HEK293 (cell line): ENCODE results near the gene IL1A.

Experiments used
- CTCF ChIA-PET: fragments of 350-600 bp; formaldehyde crosslinking; extraction: SDS; loops from one replicate; lab custom pipeline; 2021; ENCODE audit warnings: antibody characterized with exemption; lab: Yijun Ruan, JAX
- POLR2A ChIA-PET: fragments of 300-600 bp; formaldehyde crosslinking; extraction: SDS; loops from one replicate; lab custom pipeline; 2020; ENCODE audit warnings: antibody characterized with exemption, inconsistent platforms; lab: Yijun Ruan, JAX
- H3K27ac ChIP-seq: fragments of 200-500 bp; sonication (Bioruptor generic); 2 replicates; pipeline ENCODE4 v1.5.1; 2014; ENCODE audit warnings: low read depth, low read length, control low read depth, inconsistent platforms; ENCODE audit errors: extremely low read depth
- H3K36me3 ChIP-seq, 2 experiments: fragments of 200-500 bp in 1 of 2; sonication (Bioruptor generic) in 1 of 2; 1 replicate in 1 of 2; 2 replicates in 1 of 2; pipeline ENCODE4 v1.5.1; 2014 to 2017; ENCODE audit warnings: inconsistent platforms in 2 of 2, low read length in 2 of 2; ENCODE audit not compliant: control insufficient read depth in 2 of 2, insufficient read depth in 1 of 2
- H3K4me1 ChIP-seq: fragments of 200-500 bp; sonication (Bioruptor generic); 2 replicates; pipeline ENCODE4 v1.5.1; 2014; ENCODE audit warnings: mild to moderate bottlenecking, low read length, inconsistent platforms; ENCODE audit not compliant: control insufficient read depth, insufficient read depth
- H3K4me3 ChIP-seq: 2 replicates; pipeline ENCODE4 v1.5.1; 2011; ENCODE audit warnings: low read depth, mild to moderate bottlenecking, control low read depth, low read length, moderate library complexity
- H3K9me3 ChIP-seq: fragments of 200-500 bp; sonication (Bioruptor generic); 2 replicates; pipeline ENCODE4 v1.5.1; 2014; ENCODE audit warnings: low read depth, low read length, inconsistent platforms; ENCODE audit not compliant: control insufficient read depth, insufficient read depth
- GLIS1 ChIP-seq: fragments of 450-650 bp; formaldehyde crosslinking; IDR thresholded peaks from 2 replicates; pipeline ENCODE4 v1.5.1; 2016; ENCODE audit warnings: missing biosample characterization, missing genetic modification characterization
- HOXC10 ChIP-seq: sonication (generic); formaldehyde crosslinking; IDR thresholded peaks from 2 replicates; pipeline ENCODE4 v1.8.1; 2023; ENCODE audit warnings: mild to moderate bottlenecking, missing genetic modification reagents
- HOXD13 ChIP-seq: sonication (generic); formaldehyde crosslinking; IDR thresholded peaks from 2 replicates; pipeline ENCODE4 v1.8.0; 2022; ENCODE audit warnings: missing genetic modification reagents, borderline replicate concordance
- RBAK ChIP-seq: fragments of 450-650 bp; formaldehyde crosslinking; IDR thresholded peaks from 2 replicates; pipeline ENCODE4 v1.5.1; 2016; ENCODE audit warnings: missing biosample characterization, missing genetic modification characterization
- SETDB1 ChIP-seq: IDR thresholded peaks from one replicate; pipeline ENCODE4 v1.6.1; 2017; ENCODE audit warnings: mild to moderate bottlenecking, low read length, moderate library complexity, mixed read lengths; ENCODE audit not compliant: insufficient read length
- ZEB2 ChIP-seq: fragments of 450-650 bp; formaldehyde crosslinking; IDR thresholded peaks from 2 replicates; pipeline ENCODE4 v1.5.1; 2016; ENCODE audit warnings: missing biosample characterization, missing genetic modification characterization
- ZFHX2 ChIP-seq: fragments of 450-650 bp; formaldehyde crosslinking; conservative IDR thresholded peaks from 2 replicates; pipeline ENCODE4 v1.5.1; 2016; ENCODE audit warnings: missing biosample characterization, missing genetic modification characterization
- ZFP3 ChIP-seq: fragments of 450-650 bp; formaldehyde crosslinking; IDR thresholded peaks from 2 replicates; pipeline ENCODE4 v1.5.1; 2016; ENCODE audit warnings: low read depth, missing biosample characterization, missing genetic modification characterization
- ZFP41 ChIP-seq: fragments of 450-650 bp; formaldehyde crosslinking; IDR thresholded peaks from 2 replicates; pipeline ENCODE4 v1.5.1; 2016; ENCODE audit warnings: missing biosample characterization, missing genetic modification characterization, borderline replicate concordance
- ZNF10 ChIP-seq: fragments of 450-650 bp; formaldehyde crosslinking; IDR thresholded peaks from 2 replicates; pipeline ENCODE4 v1.5.1; 2017; ENCODE audit warnings: missing biosample characterization, missing genetic modification characterization
- ZNF138 ChIP-seq: fragments of 450-650 bp; formaldehyde crosslinking; IDR thresholded peaks from 2 replicates; pipeline ENCODE4 v1.5.1; 2016; ENCODE audit warnings: missing biosample characterization, missing genetic modification characterization, borderline replicate concordance
- ZNF157 ChIP-seq: fragments of 450-650 bp; formaldehyde crosslinking; IDR thresholded peaks from 2 replicates; pipeline ENCODE4 v1.5.1; 2016; ENCODE audit warnings: missing biosample characterization, missing genetic modification characterization
- ZNF16 ChIP-seq: fragments of 450-650 bp; formaldehyde crosslinking; IDR thresholded peaks from 2 replicates; pipeline ENCODE4 v1.5.1; 2016; ENCODE audit warnings: low read depth, missing biosample characterization, missing genetic modification characterization
- ZNF2 ChIP-seq: fragments of 450-650 bp; formaldehyde crosslinking; IDR thresholded peaks from 2 replicates; pipeline ENCODE4 v1.5.1; 2016; ENCODE audit warnings: missing biosample characterization, missing genetic modification characterization
- ZNF24 ChIP-seq: fragments of 450-650 bp; formaldehyde crosslinking; IDR thresholded peaks from 2 replicates; pipeline ENCODE4 v1.5.1; 2016; ENCODE audit warnings: missing biosample characterization, missing genetic modification characterization
- ZNF274 ChIP-seq, 2 experiments: fragments of 200-500 bp in 1 of 2; fragments of 450-650 bp in 1 of 2; sonication (Bioruptor generic) in 1 of 2; formaldehyde crosslinking in 1 of 2; IDR thresholded peaks; 2 replicates each; pipeline versions ENCODE4 v1.5.1 to v1.6.1; 2014 to 2016; ENCODE audit warnings: borderline replicate concordance in 1 of 2, inconsistent platforms in 1 of 2, low read length in 1 of 2, missing biosample characterization in 1 of 2, missing genetic modification characterization in 1 of 2
- ZNF324 ChIP-seq: fragments of 450-650 bp; formaldehyde crosslinking; IDR thresholded peaks from 2 replicates; pipeline ENCODE4 v1.5.1; 2016; ENCODE audit warnings: missing biosample characterization, missing genetic modification characterization
- ZNF335 ChIP-seq: fragments of 450-650 bp; formaldehyde crosslinking; conservative IDR thresholded peaks from 2 replicates; pipeline ENCODE4 v1.5.1; 2016; ENCODE audit warnings: missing biosample characterization, missing genetic modification characterization
- ZNF654 ChIP-seq: fragments of 450-650 bp; formaldehyde crosslinking; IDR thresholded peaks from 2 replicates; pipeline ENCODE4 v1.5.1; 2016; ENCODE audit warnings: low read depth, missing biosample characterization, missing genetic modification characterization
- TF ChIP-seq, protein P1 (sequence below): fragments of 450-650 bp; formaldehyde crosslinking; IDR thresholded peaks from 2 replicates; pipeline ENCODE4 v1.5.1; 2016; ENCODE audit warnings: missing biosample characterization, missing genetic modification characterization, borderline replicate concordance
- TF ChIP-seq, protein P2 (sequence below): fragments of 450-650 bp; formaldehyde crosslinking; IDR thresholded peaks from 2 replicates; pipeline ENCODE4 v1.5.1; 2016; ENCODE audit warnings: missing biosample characterization, missing genetic modification characterization
- TF ChIP-seq, protein P3 (sequence below): fragments of 450-650 bp; formaldehyde crosslinking; IDR thresholded peaks from 2 replicates; pipeline ENCODE4 v1.5.1; 2017; ENCODE audit warnings: missing biosample characterization, missing genetic modification characterization
- TF ChIP-seq, protein P4 (sequence below): fragments of 450-650 bp; formaldehyde crosslinking; IDR thresholded peaks from 2 replicates; pipeline ENCODE4 v1.5.0; 2017; ENCODE audit warnings: missing biosample characterization, missing genetic modification characterization, borderline replicate concordance
- TF ChIP-seq, protein P5 (sequence below): fragments of 450-650 bp; formaldehyde crosslinking; IDR thresholded peaks from 2 replicates; pipeline ENCODE4 v1.5.1; 2016; ENCODE audit warnings: missing biosample characterization, missing genetic modification characterization
- TF ChIP-seq, protein P6 (sequence below): fragments of 450-650 bp; formaldehyde crosslinking; IDR thresholded peaks from 2 replicates; pipeline ENCODE4 v1.5.1; 2016; ENCODE audit warnings: missing biosample characterization, missing genetic modification characterization
- TF ChIP-seq, protein P7 (sequence below): sonication (generic); formaldehyde crosslinking; IDR thresholded peaks from 2 replicates; pipeline ENCODE4 v1.8.1; 2022; ENCODE audit warnings: mild to moderate bottlenecking, moderate library complexity, missing genetic modification reagents

The IL1A gene

DNA sequence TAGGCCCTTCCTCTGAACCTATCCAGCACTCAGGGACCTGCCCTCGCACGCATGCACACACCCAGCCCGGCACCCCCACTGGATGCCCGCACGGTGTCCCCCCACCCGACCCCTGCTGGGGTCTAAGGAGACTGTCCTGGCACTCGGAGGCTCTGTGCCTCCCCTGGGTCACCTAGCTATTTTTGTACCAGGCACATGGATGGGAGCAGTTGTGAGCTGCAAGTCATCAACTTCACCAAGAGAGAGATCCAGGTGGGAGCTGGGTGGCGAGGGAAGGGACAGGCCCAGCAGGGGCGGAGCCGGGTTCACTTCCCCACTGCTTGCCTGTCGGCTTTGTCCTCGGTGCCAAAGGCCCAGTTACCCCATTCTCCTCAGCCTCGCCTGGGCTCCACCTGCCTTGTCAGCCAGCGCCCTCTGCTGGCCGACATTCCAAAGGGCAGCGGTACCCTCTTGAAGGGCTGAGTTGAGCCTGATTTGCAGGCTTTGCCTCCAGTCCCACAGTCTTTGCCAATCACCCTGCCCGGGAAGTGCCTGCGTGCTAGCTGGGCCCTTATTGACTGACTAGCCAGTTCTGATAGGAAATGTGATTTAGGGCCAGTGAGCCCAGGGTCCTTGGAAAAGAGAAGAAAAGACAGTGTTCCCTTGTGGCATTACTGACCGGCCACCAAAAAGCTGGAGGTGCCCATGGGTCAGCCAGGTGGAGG lies 57.7 kb downstream of the IL1A start:
- Histone ChIP-seq H3K9me3 (no peaks in the 10 kb centered on the region), H3K4me1 (no peaks in the 10 kb centered on the region), H3K4me3 (no peak overlapping the region), H3K36me3 (no peaks in the 10 kb centered on the region), H3K27ac (no peak overlapping the region)
- ChIA-PET POLR2A (interaction anchor here (0.5 to 2.7 kb wide), 4 partner anchors 80 to 139 kb away, joined by 3 to 8 read pairs (median 3); no protein-coding TSS in a partner anchor), CTCF (interaction anchor here (0.6 to 8.9 kb wide), 34 partner anchors 10 to 1480 kb away, joined by 3 to 204 read pairs (median 6); partner anchors contain the start of genes CHCHD5 and SLC20A1)
- TF ChIP-seq, protein P1, sequence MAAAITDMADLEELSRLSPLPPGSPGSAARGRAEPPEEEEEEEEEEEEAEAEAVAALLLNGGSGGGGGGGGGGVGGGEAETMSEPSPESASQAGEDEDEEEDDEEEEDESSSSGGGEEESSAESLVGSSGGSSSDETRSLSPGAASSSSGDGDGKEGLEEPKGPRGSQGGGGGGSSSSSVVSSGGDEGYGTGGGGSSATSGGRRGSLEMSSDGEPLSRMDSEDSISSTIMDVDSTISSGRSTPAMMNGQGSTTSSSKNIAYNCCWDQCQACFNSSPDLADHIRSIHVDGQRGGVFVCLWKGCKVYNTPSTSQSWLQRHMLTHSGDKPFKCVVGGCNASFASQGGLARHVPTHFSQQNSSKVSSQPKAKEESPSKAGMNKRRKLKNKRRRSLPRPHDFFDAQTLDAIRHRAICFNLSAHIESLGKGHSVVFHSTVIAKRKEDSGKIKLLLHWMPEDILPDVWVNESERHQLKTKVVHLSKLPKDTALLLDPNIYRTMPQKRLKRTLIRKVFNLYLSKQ (tag by site-specific recombination), result no peak
- TF ChIP-seq ZNF138 (tag by site-specific recombination), result no peak
- TF ChIP-seq SETDB1, result no peak
- no peak for TF ChIP-seq HOXC10
- TF ChIP-seq ZFP41 (tag by site-specific recombination), result no peak
- peak; percentile 43 for TF ChIP-seq ZNF335 (tag by site-specific recombination)
- TF ChIP-seq RBAK (tag by site-specific recombination), result no peak
- TF ChIP-seq GLIS1 (tag by site-specific recombination), result no peak
- TF ChIP-seq, protein P2, sequence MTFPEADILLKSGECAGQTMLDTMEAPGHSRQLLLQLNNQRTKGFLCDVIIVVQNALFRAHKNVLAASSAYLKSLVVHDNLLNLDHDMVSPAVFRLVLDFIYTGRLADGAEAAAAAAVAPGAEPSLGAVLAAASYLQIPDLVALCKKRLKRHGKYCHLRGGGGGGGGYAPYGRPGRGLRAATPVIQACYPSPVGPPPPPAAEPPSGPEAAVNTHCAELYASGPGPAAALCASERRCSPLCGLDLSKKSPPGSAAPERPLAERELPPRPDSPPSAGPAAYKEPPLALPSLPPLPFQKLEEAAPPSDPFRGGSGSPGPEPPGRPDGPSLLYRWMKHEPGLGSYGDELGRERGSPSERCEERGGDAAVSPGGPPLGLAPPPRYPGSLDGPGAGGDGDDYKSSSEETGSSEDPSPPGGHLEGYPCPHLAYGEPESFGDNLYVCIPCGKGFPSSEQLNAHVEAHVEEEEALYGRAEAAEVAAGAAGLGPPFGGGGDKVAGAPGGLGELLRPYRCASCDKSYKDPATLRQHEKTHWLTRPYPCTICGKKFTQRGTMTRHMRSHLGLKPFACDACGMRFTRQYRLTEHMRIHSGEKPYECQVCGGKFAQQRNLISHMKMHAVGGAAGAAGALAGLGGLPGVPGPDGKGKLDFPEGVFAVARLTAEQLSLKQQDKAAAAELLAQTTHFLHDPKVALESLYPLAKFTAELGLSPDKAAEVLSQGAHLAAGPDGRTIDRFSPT (tag by site-specific recombination), result peak; percentile 63; the same call in 1 of the 2 replicates
- no peak for TF ChIP-seq ZEB2 (tag by site-specific recombination)
- no peak for TF ChIP-seq ZNF324 (tag by site-specific recombination)
- TF ChIP-seq, protein P3, sequence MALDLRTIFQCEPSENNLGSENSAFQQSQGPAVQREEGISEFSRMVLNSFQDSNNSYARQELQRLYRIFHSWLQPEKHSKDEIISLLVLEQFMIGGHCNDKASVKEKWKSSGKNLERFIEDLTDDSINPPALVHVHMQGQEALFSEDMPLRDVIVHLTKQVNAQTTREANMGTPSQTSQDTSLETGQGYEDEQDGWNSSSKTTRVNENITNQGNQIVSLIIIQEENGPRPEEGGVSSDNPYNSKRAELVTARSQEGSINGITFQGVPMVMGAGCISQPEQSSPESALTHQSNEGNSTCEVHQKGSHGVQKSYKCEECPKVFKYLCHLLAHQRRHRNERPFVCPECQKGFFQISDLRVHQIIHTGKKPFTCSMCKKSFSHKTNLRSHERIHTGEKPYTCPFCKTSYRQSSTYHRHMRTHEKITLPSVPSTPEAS (tag by site-specific recombination), result no peak
- 0 out of 2 replicates have a peak, but pooled peaks have one; percentile 42 for TF ChIP-seq ZNF2 (tag by site-specific recombination)
- TF ChIP-seq ZNF24 (tag by site-specific recombination), result no peak
- no peak for TF ChIP-seq ZNF10 (tag by site-specific recombination)
- TF ChIP-seq, protein P4, sequence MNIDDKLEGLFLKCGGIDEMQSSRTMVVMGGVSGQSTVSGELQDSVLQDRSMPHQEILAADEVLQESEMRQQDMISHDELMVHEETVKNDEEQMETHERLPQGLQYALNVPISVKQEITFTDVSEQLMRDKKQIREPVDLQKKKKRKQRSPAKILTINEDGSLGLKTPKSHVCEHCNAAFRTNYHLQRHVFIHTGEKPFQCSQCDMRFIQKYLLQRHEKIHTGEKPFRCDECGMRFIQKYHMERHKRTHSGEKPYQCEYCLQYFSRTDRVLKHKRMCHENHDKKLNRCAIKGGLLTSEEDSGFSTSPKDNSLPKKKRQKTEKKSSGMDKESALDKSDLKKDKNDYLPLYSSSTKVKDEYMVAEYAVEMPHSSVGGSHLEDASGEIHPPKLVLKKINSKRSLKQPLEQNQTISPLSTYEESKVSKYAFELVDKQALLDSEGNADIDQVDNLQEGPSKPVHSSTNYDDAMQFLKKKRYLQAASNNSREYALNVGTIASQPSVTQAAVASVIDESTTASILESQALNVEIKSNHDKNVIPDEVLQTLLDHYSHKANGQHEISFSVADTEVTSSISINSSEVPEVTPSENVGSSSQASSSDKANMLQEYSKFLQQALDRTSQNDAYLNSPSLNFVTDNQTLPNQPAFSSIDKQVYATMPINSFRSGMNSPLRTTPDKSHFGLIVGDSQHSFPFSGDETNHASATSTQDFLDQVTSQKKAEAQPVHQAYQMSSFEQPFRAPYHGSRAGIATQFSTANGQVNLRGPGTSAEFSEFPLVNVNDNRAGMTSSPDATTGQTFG (tag by site-specific recombination), result no peak
- TF ChIP-seq ZNF157 (tag by site-specific recombination), result no peak
- TF ChIP-seq, protein P5, sequence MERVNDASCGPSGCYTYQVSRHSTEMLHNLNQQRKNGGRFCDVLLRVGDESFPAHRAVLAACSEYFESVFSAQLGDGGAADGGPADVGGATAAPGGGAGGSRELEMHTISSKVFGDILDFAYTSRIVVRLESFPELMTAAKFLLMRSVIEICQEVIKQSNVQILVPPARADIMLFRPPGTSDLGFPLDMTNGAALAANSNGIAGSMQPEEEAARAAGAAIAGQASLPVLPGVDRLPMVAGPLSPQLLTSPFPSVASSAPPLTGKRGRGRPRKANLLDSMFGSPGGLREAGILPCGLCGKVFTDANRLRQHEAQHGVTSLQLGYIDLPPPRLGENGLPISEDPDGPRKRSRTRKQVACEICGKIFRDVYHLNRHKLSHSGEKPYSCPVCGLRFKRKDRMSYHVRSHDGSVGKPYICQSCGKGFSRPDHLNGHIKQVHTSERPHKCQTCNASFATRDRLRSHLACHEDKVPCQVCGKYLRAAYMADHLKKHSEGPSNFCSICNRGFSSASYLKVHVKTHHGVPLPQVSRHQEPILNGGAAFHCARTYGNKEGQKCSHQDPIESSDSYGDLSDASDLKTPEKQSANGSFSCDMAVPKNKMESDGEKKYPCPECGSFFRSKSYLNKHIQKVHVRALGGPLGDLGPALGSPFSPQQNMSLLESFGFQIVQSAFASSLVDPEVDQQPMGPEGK, result peak; percentile 44; the same call in 1 of the 2 replicates
- no peak for TF ChIP-seq HOXD13 (CRISPR knock-in tag)
- TF ChIP-seq ZNF654, result peak; percentile 91
- TF ChIP-seq ZNF274 (IDR thresholded peaks at IDR 0.05; ENCODE audit: low read length), result no peak
- no peak for TF ChIP-seq ZNF274 (tag by site-specific recombination; IDR thresholded peaks at IDR 0.05; ENCODE audit: borderline replicate concordance)
- TF ChIP-seq, protein P6, sequence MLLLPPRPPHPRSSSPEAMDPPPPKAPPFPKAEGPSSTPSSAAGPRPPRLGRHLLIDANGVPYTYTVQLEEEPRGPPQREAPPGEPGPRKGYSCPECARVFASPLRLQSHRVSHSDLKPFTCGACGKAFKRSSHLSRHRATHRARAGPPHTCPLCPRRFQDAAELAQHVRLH, result no peak
- TF ChIP-seq, protein P7, sequence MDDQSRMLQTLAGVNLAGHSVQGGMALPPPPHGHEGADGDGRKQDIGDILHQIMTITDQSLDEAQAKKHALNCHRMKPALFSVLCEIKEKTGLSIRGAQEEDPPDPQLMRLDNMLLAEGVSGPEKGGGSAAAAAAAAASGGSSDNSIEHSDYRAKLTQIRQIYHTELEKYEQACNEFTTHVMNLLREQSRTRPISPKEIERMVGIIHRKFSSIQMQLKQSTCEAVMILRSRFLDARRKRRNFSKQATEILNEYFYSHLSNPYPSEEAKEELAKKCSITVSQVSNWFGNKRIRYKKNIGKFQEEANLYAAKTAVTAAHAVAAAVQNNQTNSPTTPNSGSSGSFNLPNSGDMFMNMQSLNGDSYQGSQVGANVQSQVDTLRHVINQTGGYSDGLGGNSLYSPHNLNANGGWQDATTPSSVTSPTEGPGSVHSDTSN, result 0 out of 2 replicates have a peak, but pooled peaks have one; percentile 43
- TF ChIP-seq ZFP3 (tag by site-specific recombination), result no peak
- no peak for TF ChIP-seq ZNF16 (tag by site-specific recombination)
- TF ChIP-seq ZFHX2, result 0 out of 2 replicates have a peak, but pooled peaks have one; percentile 7
